Measurements from ENCODE around the gene CDH13. TPM values are rescaled to one million over a fixed set of nuclear protein-coding genes. Genes with fewer than 3 reads are reported as not detected.
A peak's percentile ranks its signal among the peaks of the same experiment; 100 is the strongest.

The CDH13 gene
- total RNA-seq, 3 donors from 2014 or later: 4.9 to 11.2 (median 9.8) TPM

- intact Hi-C loops (cut with DNase I, micrococcal nuclease): no loop called here
- no peaks in the 10 kb centered on the region for H3K4me1 ChIP-seq (ENCODE audit: low read depth)
- TF ChIP-seq CTCF (IDR thresholded peaks at IDR 0.05): no peak
- no peaks in the 10 kb centered on the region for H3K9me3 ChIP-seq
- H3K4me3 ChIP-seq: no peak overlapping the region
- no peak for ATAC-seq
- DNase-seq: no peak
- no peaks in the 10 kb centered on the region for H3K36me3 ChIP-seq (ENCODE audit: low read depth)
Measured at GRCh38 chr16:83817022-83817421, 1190.3 kb downstream of the CDH13 start.

GRCh38 chr16:83818276-83818675 is 1191.5 kb downstream of the CDH13 start:
- intact Hi-C loops (cut with DNase I, micrococcal nuclease): no loop called here
- no peaks in the 10 kb centered on the region for H3K36me3 ChIP-seq (ENCODE audit: low read depth)
- H3K4me1 ChIP-seq (ENCODE audit: low read depth): no peaks in the 10 kb centered on the region
- TF ChIP-seq CTCF (IDR thresholded peaks at IDR 0.05): no peak
- DNase-seq (no peak), ATAC-seq (no peak)
- H3K4me3 ChIP-seq: no peak overlapping the region
- no peaks in the 10 kb centered on the region for H3K9me3 ChIP-seq

- intact Hi-C loops (cut with DNase I, micrococcal nuclease): no loop called here
- ATAC-seq (no peak), DNase-seq (no peak)
- H3K4me1 ChIP-seq (ENCODE audit: low read depth): no peaks in the 10 kb centered on the region
- H3K9me3 ChIP-seq: no peaks in the 10 kb centered on the region
- no peak overlapping the region for H3K4me3 ChIP-seq
- TF ChIP-seq CTCF (IDR thresholded peaks at IDR 0.05): no peak
- H3K36me3 ChIP-seq (ENCODE audit: low read depth): no peaks in the 10 kb centered on the region
Measured at GRCh38 chr16:83819361-83819760, 1192.6 kb downstream of the CDH13 start.

GRCh38 chr16:83826146-83826913 is 1199.6 kb downstream of the CDH13 start:
- H3K36me3 ChIP-seq (ENCODE audit: low read depth): no peaks in the 10 kb centered on the region
- no peaks in the 10 kb centered on the region for H3K9me3 ChIP-seq
- intact Hi-C loops (cut with DNase I, micrococcal nuclease): no loop called here
- H3K4me1 ChIP-seq (ENCODE audit: low read depth): no peaks in the 10 kb centered on the region
- TF ChIP-seq CTCF (IDR thresholded peaks at IDR 0.05): peak; percentile 91
- ATAC-seq (peak; percentile 96), DNase-seq (peak; percentile 78 to 94 (median 89))
- H3K4me3 ChIP-seq: no peak overlapping the region

- no peaks in the 10 kb centered on the region for H3K36me3 ChIP-seq (ENCODE audit: low read depth)
- no peak for DNase-seq
- H3K4me3 ChIP-seq: no peak overlapping the region
- no peaks in the 10 kb centered on the region for H3K9me3 ChIP-seq
- TF ChIP-seq CTCF (IDR thresholded peaks at IDR 0.05): no peak
- no peaks in the 10 kb centered on the region for H3K4me1 ChIP-seq (ENCODE audit: low read depth)
- intact Hi-C loops (cut with DNase I, micrococcal nuclease): no loop called here
- ATAC-seq: no peak
Measured at GRCh38 chr16:83830091-83830768, 1203.5 kb downstream of the CDH13 start.

Data from mucosa of descending colon (tissue), 3 donors.